Progenitor cell of endocrine pancreas (in vitro differentiated cells): ENCODE measurements around the gene ALKBH6. TPM values are rescaled to one million over a fixed set of nuclear protein-coding genes. Genes with fewer than 3 reads are reported as not detected.

Experiments used
- DNase-seq: peaks from one replicate; pipeline ENCODE4 v3.0.0; 2021; ENCODE audit warnings: low spot score; ENCODE audit not compliant: unreplicated experiment
- H3K27ac Mint-ChIP-seq: 2 replicates; pipeline ENCODE4 v1.8.0; 2021; ENCODE audit warnings: mild to moderate bottlenecking, moderate library complexity, mixed read lengths
- H3K27me3 Mint-ChIP-seq: 2 replicates; pipeline ENCODE4 v1.8.0; 2021; ENCODE audit warnings: mixed read lengths
- H3K36me3 Mint-ChIP-seq: 2 replicates; pipeline ENCODE4 v1.8.0; 2022; ENCODE audit warnings: mixed read lengths; ENCODE audit not compliant: insufficient read depth
- H3K4me1 Mint-ChIP-seq: 2 replicates; pipeline ENCODE4 v1.8.0; 2021; ENCODE audit warnings: low read depth, mixed read lengths
- H3K4me3 Mint-ChIP-seq: 2 replicates; pipeline ENCODE4 v1.8.0; 2021; ENCODE audit warnings: low read depth, mild to moderate bottlenecking, moderate library complexity, mixed read lengths
- H3K9me3 Mint-ChIP-seq: 2 replicates; pipeline ENCODE4 v1.8.0; 2021; ENCODE audit warnings: low read depth, mixed read lengths
- total RNA-seq: library from RNA; stranded (reverse); gene quantifications from 2 replicates; pipeline ENCODE4 v1.2.1, GENCODE V29; 2021
- TF ChIP-seq, protein P1 (sequence below): fragments of 200-600 bp; sonication (generic); IDR thresholded peaks from one replicate; pipeline ENCODE4 v1.5.0; 2021; ENCODE audit warnings: antibody characterized with exemption, mild to moderate bottlenecking; ENCODE audit not compliant: unreplicated experiment

ALKBH6 gene
- total RNA-seq, 1 donor from 2014 or later: 36.8 TPM

- H3K36me3 Mint-ChIP-seq: peaks cover 1% of the 10 kb centered on the region
- no peak for DNase-seq
- no peaks in the 10 kb centered on the region for H3K27me3 Mint-ChIP-seq
- H3K4me1 Mint-ChIP-seq: peaks cover 5% of the 10 kb centered on the region
- H3K9me3 Mint-ChIP-seq: no peaks in the 10 kb centered on the region
- no peak overlapping the region for H3K27ac Mint-ChIP-seq
- no peak overlapping the region for H3K4me3 Mint-ChIP-seq
- TF ChIP-seq, protein P1, sequence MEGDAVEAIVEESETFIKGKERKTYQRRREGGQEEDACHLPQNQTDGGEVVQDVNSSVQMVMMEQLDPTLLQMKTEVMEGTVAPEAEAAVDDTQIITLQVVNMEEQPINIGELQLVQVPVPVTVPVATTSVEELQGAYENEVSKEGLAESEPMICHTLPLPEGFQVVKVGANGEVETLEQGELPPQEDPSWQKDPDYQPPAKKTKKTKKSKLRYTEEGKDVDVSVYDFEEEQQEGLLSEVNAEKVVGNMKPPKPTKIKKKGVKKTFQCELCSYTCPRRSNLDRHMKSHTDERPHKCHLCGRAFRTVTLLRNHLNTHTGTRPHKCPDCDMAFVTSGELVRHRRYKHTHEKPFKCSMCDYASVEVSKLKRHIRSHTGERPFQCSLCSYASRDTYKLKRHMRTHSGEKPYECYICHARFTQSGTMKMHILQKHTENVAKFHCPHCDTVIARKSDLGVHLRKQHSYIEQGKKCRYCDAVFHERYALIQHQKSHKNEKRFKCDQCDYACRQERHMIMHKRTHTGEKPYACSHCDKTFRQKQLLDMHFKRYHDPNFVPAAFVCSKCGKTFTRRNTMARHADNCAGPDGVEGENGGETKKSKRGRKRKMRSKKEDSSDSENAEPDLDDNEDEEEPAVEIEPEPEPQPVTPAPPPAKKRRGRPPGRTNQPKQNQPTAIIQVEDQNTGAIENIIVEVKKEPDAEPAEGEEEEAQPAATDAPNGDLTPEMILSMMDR: no peak
Measured at GRCh38 chr19:36019061-36019670, 5.2 kb upstream of the ALKBH6 start.

DNA sequence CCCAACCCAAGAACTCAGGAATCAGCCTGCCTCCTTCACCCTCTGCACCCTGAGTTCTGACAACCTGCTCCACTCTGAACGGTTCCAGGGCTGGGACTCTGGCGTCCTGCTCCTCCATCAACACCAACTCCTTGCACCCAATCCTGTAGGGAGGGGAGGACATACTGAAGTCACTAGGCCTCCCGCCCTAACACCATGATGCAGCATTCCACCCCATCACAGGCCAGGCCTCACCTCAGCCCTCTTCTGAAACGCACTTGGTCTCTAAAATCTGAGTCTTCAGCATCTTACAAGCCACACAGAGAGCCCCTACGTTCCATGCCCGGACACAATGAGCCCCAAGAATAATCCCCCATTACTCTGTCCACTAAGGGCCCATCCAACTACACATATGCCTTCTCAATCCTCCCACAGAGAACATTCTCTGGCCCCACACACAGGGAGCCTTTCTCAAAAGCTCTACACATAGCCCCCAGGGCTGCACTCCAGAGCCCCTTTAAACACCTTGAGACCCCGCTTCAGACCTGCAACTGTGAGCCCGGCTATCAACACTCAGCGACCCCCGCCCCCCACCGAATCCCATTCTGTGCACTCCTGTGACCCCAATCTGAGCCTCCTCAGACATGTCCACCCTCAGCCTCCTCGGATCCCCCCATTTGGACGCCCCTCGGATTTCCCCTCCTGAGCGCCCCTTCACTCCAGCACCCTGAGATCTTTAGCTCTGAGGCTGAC lies 567 bp downstream of the ALKBH6 start:
- Mint-ChIP-seq H3K4me1 (peaks cover 25% of the 10 kb centered on the region), H3K4me3 (peak overlapping the region; percentile 99), H3K27ac (peak overlapping the region; percentile 88), H3K27me3 (no peaks in the 10 kb centered on the region), H3K9me3 (no peaks in the 10 kb centered on the region), H3K36me3 (no peaks in the 10 kb centered on the region)
- TF ChIP-seq, protein P1: no peak
- DNase-seq: no peak

- H3K36me3 Mint-ChIP-seq: peaks cover 2% of the 10 kb centered on the region
- no peak overlapping the region for H3K27ac Mint-ChIP-seq
- no peaks in the 10 kb centered on the region for H3K9me3 Mint-ChIP-seq
- DNase-seq: no peak
- no peaks in the 10 kb centered on the region for H3K27me3 Mint-ChIP-seq
- peaks cover 32% of the 10 kb centered on the region for H3K4me1 Mint-ChIP-seq
- TF ChIP-seq, protein P1: no peak
- H3K4me3 Mint-ChIP-seq: no peak overlapping the region
Measured at GRCh38 chr19:36010402-36010801, 3.6 kb downstream of the ALKBH6 start.

- H3K4me3 Mint-ChIP-seq: peak overlapping the region; percentile 67
- H3K27me3 Mint-ChIP-seq: no peaks in the 10 kb centered on the region
- TF ChIP-seq, protein P1: no peak
- peaks cover 32% of the 10 kb centered on the region for H3K4me1 Mint-ChIP-seq
- H3K36me3 Mint-ChIP-seq: peaks cover 6% of the 10 kb centered on the region
- H3K27ac Mint-ChIP-seq: peak overlapping the region; percentile 42
- no peaks in the 10 kb centered on the region for H3K9me3 Mint-ChIP-seq
- no peak for DNase-seq
Measured at GRCh38 chr19:36009633-36010379, 4.2 kb downstream of the ALKBH6 start.

DNA sequence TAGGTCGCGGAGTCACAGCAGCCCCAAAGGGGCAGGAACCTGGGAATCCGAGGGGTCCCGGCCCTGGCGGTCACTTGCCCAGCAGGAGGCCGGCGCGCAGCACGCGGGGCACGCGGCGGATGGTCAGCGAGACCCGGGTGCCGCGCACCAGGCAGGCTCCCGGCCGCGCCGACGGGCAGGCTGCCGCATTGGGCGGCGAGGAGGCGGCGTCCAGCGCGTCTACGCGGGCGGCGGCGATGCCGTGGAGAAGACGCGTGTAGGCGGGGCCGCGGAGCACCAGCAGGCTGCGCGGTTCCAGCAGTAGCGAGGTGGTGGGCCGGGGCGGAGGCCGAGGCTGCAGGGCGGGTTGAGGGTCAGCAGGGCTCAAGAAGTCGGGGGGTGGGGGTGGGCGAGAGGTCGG lies 4.8 kb downstream of the ALKBH6 start:
- TF ChIP-seq, protein P1: peak; percentile 20
- peaks cover 28% of the 10 kb centered on the region for H3K4me1 Mint-ChIP-seq
- no peaks in the 10 kb centered on the region for H3K27me3 Mint-ChIP-seq
- DNase-seq: peak; percentile 30
- peak overlapping the region; percentile 95 for H3K4me3 Mint-ChIP-seq
- H3K9me3 Mint-ChIP-seq: no peaks in the 10 kb centered on the region
- H3K36me3 Mint-ChIP-seq: peaks cover 8% of the 10 kb centered on the region
- H3K27ac Mint-ChIP-seq: peak overlapping the region; percentile 42
